Activated naive CD4-positive, alpha-beta T cell treated with anti-CD3 and anti-CD28 coated beads, Interleukin-2, amount 10 ng/mL, durations not matched to agents 7 days and 5 days (primary cell): ENCODE data around the gene DAPK1.

Experiments used
- CTCF ChIA-PET: fragments of 350-600 bp; sonication (Branson Sonifier 250); formaldehyde crosslinking; loops from one replicate; lab custom pipeline; 2021; ENCODE audit warnings: antibody characterized with exemption; lab: Charles Lee
- DNase-seq: peaks from one replicate; pipeline ENCODE4 v3.0.0-alpha.2; 2020
- H3K27ac Mint-ChIP-seq: one replicate; pipeline ENCODE4 v1.8.0; 2021; ENCODE audit warnings: mild to moderate bottlenecking, moderate library complexity, mixed read lengths
- H3K27me3 Mint-ChIP-seq: one replicate; pipeline ENCODE4 v1.8.0; 2021; ENCODE audit warnings: mild to moderate bottlenecking, mixed read lengths
- H3K36me3 Mint-ChIP-seq: one replicate; pipeline ENCODE4 v1.8.0; 2021; ENCODE audit warnings: mixed read lengths
- H3K4me1 Mint-ChIP-seq: one replicate; pipeline ENCODE4 v1.8.0; 2021; ENCODE audit warnings: mixed read lengths
- H3K4me3 Mint-ChIP-seq: one replicate; pipeline ENCODE4 v1.8.0; 2021; ENCODE audit warnings: mild to moderate bottlenecking, moderate library complexity, mixed read lengths
- H3K9me3 Mint-ChIP-seq: one replicate; pipeline ENCODE4 v1.8.0; 2021; ENCODE audit warnings: mixed read lengths

Gene DAPK1

DNA sequence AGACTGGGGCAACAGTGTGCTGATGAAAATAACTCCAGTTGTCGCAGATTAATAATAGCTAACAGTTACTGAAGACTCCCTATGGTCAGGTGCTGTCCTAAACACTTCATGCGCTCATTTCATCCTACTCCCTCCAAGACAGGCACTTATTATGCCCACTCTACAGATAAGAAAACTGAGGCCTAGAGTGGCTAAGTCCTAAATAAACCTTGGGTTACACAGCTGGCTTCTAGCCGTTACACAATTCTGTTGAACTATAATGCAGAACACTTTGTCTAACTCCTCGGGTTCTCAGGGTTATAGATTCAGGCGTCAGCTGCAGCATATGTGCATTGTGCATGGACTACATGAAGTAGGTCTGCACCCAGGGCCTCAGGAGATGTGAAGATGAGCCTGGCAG is 103.9 kb downstream of the DAPK1 start:
- Mint-ChIP-seq H3K27ac (no peak overlapping the region), H3K4me1 (peaks cover 10% of the 10 kb centered on the region), H3K9me3 (no peaks in the 10 kb centered on the region), H3K36me3 (no peaks in the 10 kb centered on the region), H3K27me3 (peaks cover 30% of the 10 kb centered on the region), H3K4me3 (no peak overlapping the region)
- DNase-seq: no peak
- CTCF ChIA-PET: no interaction called here

DNA sequence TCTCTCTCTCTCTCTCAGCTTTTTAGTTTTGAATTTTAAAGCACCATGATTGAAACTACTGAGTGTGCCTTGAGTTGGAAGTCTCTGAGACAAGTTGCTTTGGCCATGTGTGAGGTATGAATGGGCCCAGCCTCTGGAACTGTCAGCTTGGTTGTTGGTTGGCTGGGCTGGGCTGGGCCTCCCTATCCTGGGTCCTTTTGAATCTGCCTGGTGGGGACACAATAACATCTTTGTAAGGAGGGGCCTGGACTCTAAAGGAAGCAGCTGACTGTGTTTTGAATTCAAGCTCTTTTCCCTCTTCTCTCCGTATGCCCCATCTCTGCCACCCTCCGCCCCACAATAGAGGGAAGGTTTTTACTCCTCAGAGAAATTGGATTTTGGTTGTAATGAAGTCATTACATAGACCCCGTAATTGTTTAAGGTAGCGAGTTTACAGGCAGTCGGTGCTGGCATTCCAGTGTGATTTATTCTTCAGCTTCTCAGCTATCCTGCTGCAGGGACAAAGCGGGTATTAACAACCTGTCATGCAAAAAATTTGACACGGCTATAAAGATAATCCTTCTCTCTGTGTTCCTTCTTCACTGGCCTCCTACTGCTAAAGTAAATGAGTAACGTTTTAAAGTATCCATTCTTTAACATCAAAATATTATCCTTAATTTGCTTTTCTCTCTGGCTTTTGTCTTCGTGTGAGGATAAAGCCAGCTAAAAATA is 105.4 kb downstream of the DAPK1 start:
- Mint-ChIP-seq H3K4me1 (peaks cover 10% of the 10 kb centered on the region), H3K36me3 (no peaks in the 10 kb centered on the region), H3K9me3 (peaks cover 2% of the 10 kb centered on the region), H3K27me3 (peaks cover 33% of the 10 kb centered on the region), H3K4me3 (no peak overlapping the region), H3K27ac (no peak overlapping the region)
- DNase-seq: no peak
- CTCF ChIA-PET: no interaction called here

- H3K4me1 Mint-ChIP-seq: peaks cover 10% of the 10 kb centered on the region
- no peaks in the 10 kb centered on the region for H3K36me3 Mint-ChIP-seq
- H3K4me3 Mint-ChIP-seq: no peak overlapping the region
- CTCF ChIA-PET: no interaction called here
- DNase-seq: no peak
- H3K9me3 Mint-ChIP-seq: peaks cover 2% of the 10 kb centered on the region
- peaks cover 33% of the 10 kb centered on the region for H3K27me3 Mint-ChIP-seq
- no peak overlapping the region for H3K27ac Mint-ChIP-seq
Measured at GRCh38 chr9:87603854-87604490, 106.3 kb downstream of the DAPK1 start.

DNA sequence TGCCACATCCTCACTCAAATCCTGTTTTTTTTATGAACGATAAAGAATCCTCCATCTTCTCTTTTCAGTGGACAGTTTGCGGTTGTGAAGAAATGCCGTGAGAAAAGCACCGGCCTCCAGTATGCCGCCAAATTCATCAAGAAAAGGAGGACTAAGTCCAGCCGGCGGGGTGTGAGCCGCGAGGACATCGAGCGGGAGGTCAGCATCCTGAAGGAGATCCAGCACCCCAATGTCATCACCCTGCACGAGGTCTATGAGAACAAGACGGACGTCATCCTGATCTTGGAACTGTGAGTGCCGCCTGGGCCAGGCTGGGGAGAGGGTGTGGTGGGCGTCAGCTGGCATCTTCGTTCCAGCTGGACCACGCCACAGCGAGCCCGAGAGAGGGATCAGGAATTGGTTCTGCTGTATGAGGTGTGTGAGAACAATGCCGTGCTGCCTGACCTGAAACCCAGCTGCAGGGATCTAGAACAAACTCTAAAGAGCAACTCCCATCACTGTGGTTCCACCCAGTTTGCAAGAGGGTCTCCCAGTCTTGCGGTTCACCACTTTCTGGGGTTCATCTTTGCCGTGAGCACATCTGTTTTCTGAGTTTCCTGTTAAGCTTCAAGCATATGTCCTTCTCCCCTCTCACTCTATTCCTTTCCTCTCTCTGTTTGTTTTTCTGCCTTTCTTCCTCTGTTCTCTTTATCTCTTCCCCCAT is 107.4 kb downstream of the DAPK1 start:
- Mint-ChIP-seq H3K4me3 (no peak overlapping the region), H3K4me1 (peaks cover 10% of the 10 kb centered on the region)

GRCh38 chr9:87605676-87606075 is 108.0 kb downstream of the DAPK1 start:
- no peak overlapping the region for H3K27ac Mint-ChIP-seq
- H3K4me3 Mint-ChIP-seq: no peak overlapping the region
- CTCF ChIA-PET: no interaction called here
- H3K9me3 Mint-ChIP-seq: peaks cover 2% of the 10 kb centered on the region
- H3K27me3 Mint-ChIP-seq: peaks cover 33% of the 10 kb centered on the region
- DNase-seq: no peak
- H3K36me3 Mint-ChIP-seq: no peaks in the 10 kb centered on the region
- H3K4me1 Mint-ChIP-seq: peaks cover 10% of the 10 kb centered on the region

More for the DNA sequence above, 107.4 kb downstream of the DAPK1 start:
- peaks cover 2% of the 10 kb centered on the region for H3K9me3 Mint-ChIP-seq
- H3K36me3 Mint-ChIP-seq: no peaks in the 10 kb centered on the region
- DNase-seq: no peak
- no peak overlapping the region for H3K27ac Mint-ChIP-seq
- CTCF ChIA-PET: no interaction called here
- peaks cover 33% of the 10 kb centered on the region for H3K27me3 Mint-ChIP-seq

GRCh38 chr9:87606841-87607521 is 109.3 kb downstream of the DAPK1 start:
- Mint-ChIP-seq H3K9me3 (peaks cover 2% of the 10 kb centered on the region), H3K27me3 (peaks cover 33% of the 10 kb centered on the region), H3K27ac (no peak overlapping the region), H3K4me3 (no peak overlapping the region), H3K36me3 (no peaks in the 10 kb centered on the region), H3K4me1 (peaks cover 10% of the 10 kb centered on the region)
- CTCF ChIA-PET: no interaction called here
- DNase-seq: no peak

DNA sequence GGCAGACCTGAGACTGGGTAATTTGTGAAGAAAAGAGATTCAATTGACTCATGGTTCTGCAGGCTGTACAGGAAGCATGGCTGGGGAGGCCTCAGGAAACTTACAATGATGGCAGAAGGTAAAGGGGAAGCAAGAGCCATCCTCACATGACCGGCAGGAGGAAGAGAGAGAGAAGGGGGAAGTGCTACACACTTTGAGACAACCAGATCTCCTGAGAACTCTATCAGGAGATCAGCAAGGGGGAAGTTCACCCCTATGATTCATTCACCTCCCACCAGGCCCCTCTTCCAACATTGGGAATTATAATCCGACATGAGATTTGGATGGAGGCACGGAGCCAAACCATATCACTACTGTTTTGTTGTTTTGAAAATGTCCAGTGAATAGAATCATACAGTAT is 110.2 kb downstream of the DAPK1 start:
- H3K4me3 Mint-ChIP-seq: no peak overlapping the region

GRCh38 chr9:87609002-87609401 is 111.3 kb downstream of the DAPK1 start:
- CTCF ChIA-PET: interaction anchor here (0.6 kb wide), 1 partner anchor 178 kb away, joined by 3 read pairs; no protein-coding TSS in a partner anchor
- H3K27me3 Mint-ChIP-seq: peaks cover 37% of the 10 kb centered on the region
- H3K9me3 Mint-ChIP-seq: peaks cover 2% of the 10 kb centered on the region
- no peaks in the 10 kb centered on the region for H3K36me3 Mint-ChIP-seq
- no peak for DNase-seq
- no peak overlapping the region for H3K27ac Mint-ChIP-seq
- peaks cover 10% of the 10 kb centered on the region for H3K4me1 Mint-ChIP-seq
- H3K4me3 Mint-ChIP-seq: no peak overlapping the region

More for the DNA sequence above, 110.2 kb downstream of the DAPK1 start:
- H3K27me3 Mint-ChIP-seq: peaks cover 34% of the 10 kb centered on the region
- no peaks in the 10 kb centered on the region for H3K36me3 Mint-ChIP-seq
- CTCF ChIA-PET: no interaction called here
- no peak overlapping the region for H3K27ac Mint-ChIP-seq
- peaks cover 10% of the 10 kb centered on the region for H3K4me1 Mint-ChIP-seq
- no peak for DNase-seq
- H3K9me3 Mint-ChIP-seq: peaks cover 2% of the 10 kb centered on the region

DNA sequence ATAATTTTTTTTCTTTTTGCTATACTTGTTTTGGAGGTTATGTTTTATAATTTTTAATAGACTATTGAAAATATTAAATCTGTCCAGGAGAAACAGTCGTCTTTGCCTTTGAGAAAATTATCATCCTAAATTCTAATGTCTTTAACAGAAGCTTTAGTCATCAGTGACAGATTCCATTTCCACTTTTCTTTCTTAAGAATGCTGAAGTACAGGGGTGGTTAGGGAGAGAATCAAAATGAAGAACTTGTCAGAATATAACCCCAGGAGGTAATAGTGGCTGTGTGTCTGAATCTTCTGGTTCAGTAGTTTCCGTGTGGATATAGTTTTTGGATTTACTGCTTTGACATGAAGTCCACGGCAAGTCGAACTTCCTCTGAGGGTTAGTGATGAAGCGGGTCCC is 111.8 kb downstream of the DAPK1 start:
- no peak for DNase-seq
- Mint-ChIP-seq H3K4me3 (no peak overlapping the region), H3K9me3 (peaks cover 2% of the 10 kb centered on the region), H3K4me1 (peaks cover 10% of the 10 kb centered on the region), H3K27me3 (peaks cover 34% of the 10 kb centered on the region), H3K27ac (no peak overlapping the region), H3K36me3 (no peaks in the 10 kb centered on the region)
- CTCF ChIA-PET: no interaction called here

DNA sequence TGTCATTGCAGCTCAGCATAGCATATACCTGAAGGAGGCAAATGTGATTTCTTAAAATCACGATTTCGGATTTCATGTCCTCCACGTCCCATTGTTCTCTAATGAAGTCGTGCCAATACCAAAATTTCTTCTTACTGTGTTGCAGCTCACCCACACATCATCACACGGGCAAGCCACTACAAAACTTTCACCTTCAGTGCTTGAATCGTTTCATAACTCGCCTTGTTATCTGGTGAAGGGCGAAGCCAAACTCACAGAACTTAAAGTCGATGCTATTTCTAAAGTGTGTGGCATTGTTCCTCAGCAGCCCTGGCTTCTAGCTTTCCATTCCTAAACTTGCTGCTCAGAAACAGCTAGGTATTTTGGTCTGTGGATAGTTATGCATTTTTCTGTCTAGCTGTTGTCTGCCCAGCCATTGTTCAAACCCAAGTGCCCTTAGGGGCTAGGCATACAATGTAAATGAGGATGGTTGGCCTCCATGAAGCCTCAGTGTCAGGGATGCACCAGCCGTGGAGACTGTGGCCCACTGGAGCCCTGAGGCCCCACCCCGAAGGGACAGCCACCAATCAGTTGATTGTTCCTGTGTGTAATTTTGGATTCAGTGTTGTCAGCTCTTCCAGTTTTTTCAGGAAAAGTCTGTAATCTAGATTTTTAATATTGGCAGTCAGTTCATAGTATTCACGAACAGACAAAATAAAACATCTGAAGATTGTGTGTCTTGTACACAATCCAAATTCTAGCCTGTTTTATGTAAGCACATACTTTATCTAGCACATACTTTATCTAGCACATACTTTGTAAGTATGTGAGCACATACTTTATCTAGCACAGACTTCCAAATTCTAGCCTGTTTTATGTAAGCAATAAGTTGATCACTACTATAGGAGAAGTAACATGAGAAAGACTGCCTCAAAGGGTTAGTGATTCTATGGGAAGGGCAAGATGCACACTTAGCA is 112.8 kb downstream of the DAPK1 start:
- H3K9me3 Mint-ChIP-seq: peaks cover 2% of the 10 kb centered on the region
- no peak overlapping the region for H3K27ac Mint-ChIP-seq
- no peak overlapping the region for H3K4me3 Mint-ChIP-seq
- DNase-seq: no peak
- peaks cover 2% of the 10 kb centered on the region for H3K4me1 Mint-ChIP-seq
- H3K27me3 Mint-ChIP-seq: peaks cover 27% of the 10 kb centered on the region
- H3K36me3 Mint-ChIP-seq: no peaks in the 10 kb centered on the region
- CTCF ChIA-PET: no interaction called here

GRCh38 chr9:87611776-87612175 is 114.1 kb downstream of the DAPK1 start:
- peaks cover 15% of the 10 kb centered on the region for H3K27me3 Mint-ChIP-seq
- H3K4me1 Mint-ChIP-seq: no peaks in the 10 kb centered on the region
- H3K4me3 Mint-ChIP-seq: no peak overlapping the region
- H3K9me3 Mint-ChIP-seq: peaks cover 2% of the 10 kb centered on the region
- H3K36me3 Mint-ChIP-seq: no peaks in the 10 kb centered on the region
- no peak overlapping the region for H3K27ac Mint-ChIP-seq
- CTCF ChIA-PET: no interaction called here
- DNase-seq: no peak

DNA sequence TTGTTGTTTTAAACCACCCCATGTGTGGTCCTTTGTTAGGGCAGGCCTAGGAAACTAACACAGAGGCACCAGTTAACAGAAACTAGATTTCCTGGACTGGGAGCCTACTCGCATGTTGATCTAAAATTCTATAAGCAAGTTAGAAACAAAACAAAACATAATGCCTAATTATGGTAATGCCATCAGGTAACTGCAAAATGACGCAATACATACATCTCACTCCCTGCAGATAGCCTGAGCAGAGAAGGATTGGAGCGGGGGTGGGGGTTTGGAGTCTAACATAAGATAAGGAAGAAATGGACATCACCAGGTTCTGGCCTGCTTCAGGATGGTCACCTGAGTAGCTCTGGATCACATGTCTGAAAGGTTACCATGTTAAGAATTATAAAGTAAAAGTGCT is 114.9 kb downstream of the DAPK1 start:
- no peaks in the 10 kb centered on the region for H3K36me3 Mint-ChIP-seq
- CTCF ChIA-PET: no interaction called here

GRCh38 chr9:87613265-87614111 is 115.8 kb downstream of the DAPK1 start:
- peaks cover 14% of the 10 kb centered on the region for H3K27me3 Mint-ChIP-seq
- no peaks in the 10 kb centered on the region for H3K4me1 Mint-ChIP-seq
- CTCF ChIA-PET: no interaction called here
- no peak for DNase-seq
- no peak overlapping the region for H3K27ac Mint-ChIP-seq
- no peaks in the 10 kb centered on the region for H3K9me3 Mint-ChIP-seq
- H3K36me3 Mint-ChIP-seq: no peaks in the 10 kb centered on the region
- no peak overlapping the region for H3K4me3 Mint-ChIP-seq

More for the DNA sequence above, 114.9 kb downstream of the DAPK1 start:
- Mint-ChIP-seq H3K27ac (no peak overlapping the region), H3K9me3 (peaks cover 2% of the 10 kb centered on the region), H3K4me1 (no peaks in the 10 kb centered on the region), H3K27me3 (peaks cover 14% of the 10 kb centered on the region), H3K4me3 (no peak overlapping the region)
- DNase-seq: no peak
